Erythroblast (primary cell): ENCODE data around the gene KLHDC1.

Experiments used
- GATA1 ChIP-seq: IDR thresholded peaks from 2 replicates; pipeline ENCODE4 v1.6.1; 2011; ENCODE audit warnings: low read depth, mild to moderate bottlenecking, control low read depth, low read length, moderate library complexity
- POLR2A ChIP-seq: IDR thresholded peaks from 2 replicates; pipeline ENCODE4 v1.6.1; 2011; ENCODE audit warnings: mild to moderate bottlenecking, low read length

- TF ChIP-seq POLR2A (no peak), GATA1 (no peak)
Measured at GRCh38 chr14:49702725-49703124, 9.8 kb downstream of the KLHDC1 start.
